AG04450 (cell line): ENCODE measurements around the gene CTR9. TPM values are rescaled to one million over a fixed set of nuclear protein-coding genes. Genes with fewer than 3 reads are reported as not detected.

Source experiments
- CTCF ChIA-PET: fragments of 300-600, 350-600 bp; formaldehyde crosslinking; extraction: SDS; loops from one replicate; lab custom pipeline; 2022; ENCODE audit warnings: antibody characterized with exemption, inconsistent platforms; lab: Charles Lee
- POLR2A ChIA-PET: fragments of 350-600 bp; formaldehyde crosslinking; extraction: SDS; loops from one replicate; lab custom pipeline; 2021; ENCODE audit warnings: antibody characterized with exemption, inconsistent platforms; lab: Yijun Ruan, JAX
- DNase-seq: peaks from one replicate; pipeline ENCODE4 v3.0.0-alpha.2; 2011; ENCODE audit warnings: low read depth, low spot score
- H3K27ac ChIP-seq: one replicate; pipeline ENCODE4 v1.5.1; 2012; ENCODE audit warnings: low read depth, low read length, control low read depth
- H3K27me3 ChIP-seq: one replicate; pipeline ENCODE4 v1.6.0; 2012; ENCODE audit warnings: low read length; ENCODE audit not compliant: control insufficient read depth, insufficient read depth
- H3K4me3 ChIP-seq: 2 replicates; pipeline ENCODE4 v1.5.1; 2011; ENCODE audit warnings: mild to moderate bottlenecking, low read depth, low read length, control low read depth
- H3K9me3 ChIP-seq: 2 replicates; pipeline ENCODE4 v1.5.1; 2012; ENCODE audit warnings: low read length; ENCODE audit not compliant: control insufficient read depth, insufficient read depth
- CTCF ChIP-seq: IDR thresholded peaks from 2 replicates; pipeline ENCODE4 v1.5.1; 2011; ENCODE audit warnings: low read depth, low read length, control low read depth, inconsistent platforms
- polyA plus RNA-seq: library from polyadenylated mRNA; depleted of rRNA; stranded (reverse); fragments of >200 nt; gene quantifications from 2 replicates; pipeline ENCODE4 v1.2.3, GENCODE V29; 2011

The CTR9 gene
- polyA plus RNA-seq, 1 experiment, result 22.6 TPM

DNA sequence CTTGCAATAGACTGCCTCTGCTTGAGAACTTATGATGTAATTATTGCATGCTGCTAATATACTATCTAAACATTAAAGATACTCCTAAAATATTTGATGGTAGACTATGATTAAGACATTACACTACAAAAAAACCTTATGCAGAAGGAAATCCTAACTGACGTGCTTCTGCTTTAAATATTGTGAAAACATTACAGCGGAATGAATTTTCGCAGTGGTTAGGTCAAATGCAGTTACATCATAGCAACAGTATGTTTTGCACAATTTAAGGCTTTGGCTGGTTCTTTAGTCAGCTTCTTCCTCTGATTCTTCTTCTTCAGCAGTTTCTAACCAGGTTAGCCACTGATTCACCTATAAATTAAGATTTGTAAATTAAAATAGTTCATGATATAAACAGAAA, 46.5 kb downstream of the CTR9 start:
- CTCF ChIA-PET, result no interaction called here

DNA sequence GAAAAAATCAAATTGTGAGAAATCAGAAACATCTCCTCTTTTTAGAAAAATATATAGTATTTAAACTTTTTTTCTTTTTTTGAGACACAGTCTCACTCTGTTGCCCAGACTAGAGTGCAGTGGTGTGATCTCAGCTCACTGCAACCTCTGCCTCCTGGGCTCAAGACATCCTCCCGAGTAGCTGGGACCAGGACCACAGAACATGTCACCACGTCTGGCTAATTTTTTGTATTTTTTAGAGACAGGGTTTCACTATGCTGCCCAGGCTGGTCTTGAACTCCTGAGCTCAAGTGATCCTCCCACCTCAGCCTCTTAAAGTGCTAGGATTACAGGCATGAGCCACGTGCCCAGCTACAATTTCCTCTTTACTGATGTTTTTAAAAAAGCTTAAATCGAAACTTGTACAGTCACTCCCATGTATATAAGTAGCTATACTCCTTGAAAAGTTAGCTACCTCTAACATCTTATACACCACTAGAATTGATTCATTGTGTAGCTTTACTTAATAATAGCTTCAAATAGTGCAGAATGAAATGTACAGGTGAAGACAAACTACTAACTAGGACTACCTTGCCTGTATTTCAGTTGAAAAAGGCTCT, 47.4 kb downstream of the CTR9 start:
- Histone ChIP-seq H3K4me3 (no peak overlapping the region), H3K9me3 (no peaks in the 10 kb centered on the region), H3K27me3 (no peaks in the 10 kb centered on the region), H3K27ac (no peak overlapping the region)
- no peak for DNase-seq
- ChIA-PET CTCF (interaction anchor here (1.3 kb wide), 1 partner anchor 136 kb away, joined by 3 read pairs; no protein-coding TSS in a partner anchor), POLR2A (interaction anchor here (1.0 to 1.7 kb wide), 3 partner anchors 9 to 133 kb away, joined by 3 to 22 read pairs (median 4); partner anchors contain the start of gene EIF4G2)
- TF ChIP-seq CTCF, result no peak

More for the DNA sequence above, 46.5 kb downstream of the CTR9 start:
- Histone ChIP-seq H3K27me3 (no peaks in the 10 kb centered on the region), H3K27ac (no peak overlapping the region), H3K4me3 (no peak overlapping the region), H3K9me3 (no peaks in the 10 kb centered on the region)
- no peak for DNase-seq
- POLR2A ChIA-PET, result interaction anchor here (0.7 to 1.7 kb wide), 2 partner anchors 12 to 369 kb away, joined by 3 to 22 read pairs; partner anchors contain the start of gene EIF4G2
- no peak for TF ChIP-seq CTCF

GRCh38 chr11:10800292-10800691, 49.2 kb downstream of the CTR9 start:
- POLR2A ChIA-PET, result interaction anchor here (1.7 kb wide), 1 partner anchor 9 kb away, joined by 7 read pairs; the partner anchor contains the start of gene EIF4G2
- H3K27me3 ChIP-seq, result no peaks in the 10 kb centered on the region
- no peaks in the 10 kb centered on the region for H3K9me3 ChIP-seq
- no peak overlapping the region for H3K27ac ChIP-seq
- CTCF ChIA-PET, result no interaction called here
- TF ChIP-seq CTCF, result no peak
- no peak overlapping the region for H3K4me3 ChIP-seq
- DNase-seq, result no peak

DNA sequence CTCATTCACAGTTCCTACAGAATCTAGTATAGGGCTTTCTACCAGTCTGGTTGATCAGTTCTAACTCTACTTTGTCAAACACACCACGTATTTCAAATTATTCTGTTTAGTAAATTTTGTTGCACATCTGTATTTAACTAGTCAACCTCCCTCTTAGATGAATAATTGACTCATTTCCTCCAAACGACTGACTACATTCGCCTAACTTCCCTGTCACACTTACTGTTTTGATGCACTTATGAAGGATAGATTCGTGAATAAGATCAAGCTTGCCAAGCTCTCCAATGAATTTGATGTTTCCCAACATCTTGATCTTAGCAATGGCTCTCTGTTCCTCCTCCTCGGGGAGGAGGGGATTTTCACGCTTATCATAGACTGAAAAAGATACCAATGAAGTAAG, 52.6 kb downstream of the CTR9 start:
- DNase-seq, result no peak
- ChIA-PET POLR2A (interaction anchor here (0.6 to 1.4 kb wide), 2 partner anchors 11 to 54 kb away, joined by 3 to 5 read pairs; partner anchors contain the start of gene ZBED5), CTCF (interaction anchor here (0.8 to 1.7 kb wide), 9 partner anchors 9 to 224 kb away, joined by 3 to 8 read pairs (median 4); no protein-coding TSS in a partner anchor)
- Histone ChIP-seq H3K4me3 (no peak overlapping the region), H3K27ac (no peak overlapping the region), H3K9me3 (no peaks in the 10 kb centered on the region; the same call in 1 of the 2 replicates), H3K27me3 (no peaks in the 10 kb centered on the region)
- no peak for TF ChIP-seq CTCF

DNA sequence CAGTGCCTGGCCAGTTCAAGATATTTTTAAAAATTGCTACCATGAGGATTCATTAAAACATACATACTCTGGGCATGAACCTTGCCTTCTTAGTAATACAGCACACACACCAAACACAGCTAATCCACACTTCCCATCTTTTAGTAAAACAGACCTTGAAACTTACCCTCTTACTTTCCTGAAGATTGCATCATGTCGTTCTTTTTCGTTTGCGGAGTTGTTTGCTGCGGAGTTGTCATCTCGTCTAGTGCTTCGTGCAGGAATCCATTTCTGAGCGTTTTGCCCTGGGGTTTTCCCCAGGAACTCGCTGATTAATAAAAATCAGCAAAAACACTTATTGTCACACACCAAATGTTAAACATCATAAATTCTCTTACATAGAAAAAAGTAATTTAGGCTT, 54.7 kb downstream of the CTR9 start:
- DNase-seq, result no peak
- ChIA-PET CTCF (interaction anchor here (0.7 to 1.4 kb wide), 3 partner anchors 13 to 210 kb away, joined by 3 to 9 read pairs (median 3); partner anchors contain the start of gene ZBED5), POLR2A (interaction anchor here (1.6 kb wide), 1 partner anchor 10 kb away, joined by 6 read pairs; no protein-coding TSS in a partner anchor)
- TF ChIP-seq CTCF, result no peak
- H3K9me3 ChIP-seq, result no peaks in the 10 kb centered on the region; the same call in 1 of the 2 replicates
- H3K4me3 ChIP-seq, result peak overlapping the region; percentile 93
- H3K27me3 ChIP-seq, result no peaks in the 10 kb centered on the region
- H3K27ac ChIP-seq, result no peak overlapping the region
